T-helper 1 cell (primary cell): ENCODE data around the gene PRSS57.
"Not testable (repeated sequence)": the region's sequence is repeated elsewhere in the genome, so short reads cannot be mapped to it uniquely, and the experiment has no call there.

Source experiments
- DNase-seq, 5 donors: peaks; one replicate each; pipeline ENCODE4 v3.0.0-alpha.2; 2012 to 2020
- total RNA-seq, 4 donors: gene quantifications; one replicate each; lab custom pipeline; 2026; lab: John Stamatoyannopoulos, UW

PRSS57 gene
- total RNA-seq = 0 reads per million in 4 donors

DNA sequence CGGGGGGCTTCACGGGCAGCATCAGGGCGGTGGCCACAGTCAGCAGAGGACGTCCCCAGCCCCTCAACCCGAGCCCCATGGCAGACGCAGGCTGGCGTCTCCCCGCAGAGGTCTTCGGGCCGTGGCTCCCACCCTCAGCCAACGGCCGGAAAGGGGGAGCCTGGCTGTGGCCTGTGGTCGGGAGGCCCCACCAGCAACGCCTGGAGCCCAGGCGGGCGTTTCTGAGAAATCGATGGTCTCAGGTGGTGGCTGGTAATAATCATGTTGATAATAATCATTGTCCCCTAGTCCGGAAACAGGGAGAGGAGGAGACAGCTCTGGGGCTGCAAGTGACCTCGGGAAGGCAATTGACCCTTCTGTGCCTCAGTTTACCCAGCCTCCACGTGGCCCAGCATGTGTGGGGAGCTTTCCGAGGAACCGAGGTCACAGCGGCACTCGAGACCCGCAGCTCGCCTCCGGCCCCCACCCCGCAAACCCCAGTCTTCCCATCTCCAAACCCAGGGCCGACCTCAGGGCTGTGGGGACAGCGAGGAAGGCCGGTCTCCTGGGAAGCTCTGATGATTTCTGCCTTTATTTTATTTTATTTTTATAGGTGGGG is at the start of gene PRSS57:
TSS of gene PRSS57 (minus strand) at position 101 of the 598 bp plus-strand sequence. CDS start at position 79, 22 bp downstream.
- DNase-seq = no peak

DNA sequence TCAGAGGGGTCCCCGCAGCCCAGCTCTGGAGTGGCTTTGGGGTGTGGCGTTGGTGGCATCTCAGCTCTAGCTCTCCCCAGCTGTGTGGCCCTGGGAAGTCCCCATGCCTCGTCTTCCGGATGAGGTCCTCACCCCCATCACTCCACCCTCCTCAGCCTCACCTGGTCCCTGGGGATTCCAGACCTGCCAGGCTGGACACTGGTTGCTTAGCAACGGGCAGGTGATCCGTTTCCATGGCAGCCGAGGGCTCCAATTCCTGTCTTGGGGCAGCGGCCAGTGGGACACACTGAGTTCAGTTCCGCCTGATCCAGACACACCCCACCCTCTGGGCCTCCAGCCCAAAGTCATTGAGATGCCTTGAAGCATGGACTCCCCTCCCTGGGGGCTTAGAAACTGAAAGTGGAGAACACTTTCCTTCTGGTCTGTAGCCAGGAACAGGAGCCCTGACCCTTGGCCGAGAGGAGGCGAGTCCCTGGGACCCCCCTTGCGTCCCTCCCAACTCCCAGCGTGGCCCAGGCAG is 48.0 kb upstream of the PRSS57 start:
- DNase-seq = no peak

GRCh38 chr19:742540-743075 is 47.4 kb upstream of the PRSS57 start:
- no peak for DNase-seq

GRCh38 chr19:741506-742131 is 46.4 kb upstream of the PRSS57 start:
- DNase-seq = peak in 1 of 5 donors; percentile 11

- DNase-seq = not testable (repeated sequence)
Measured at GRCh38 chr19:740816-741505, 45.7 kb upstream of the PRSS57 start.

DNA sequence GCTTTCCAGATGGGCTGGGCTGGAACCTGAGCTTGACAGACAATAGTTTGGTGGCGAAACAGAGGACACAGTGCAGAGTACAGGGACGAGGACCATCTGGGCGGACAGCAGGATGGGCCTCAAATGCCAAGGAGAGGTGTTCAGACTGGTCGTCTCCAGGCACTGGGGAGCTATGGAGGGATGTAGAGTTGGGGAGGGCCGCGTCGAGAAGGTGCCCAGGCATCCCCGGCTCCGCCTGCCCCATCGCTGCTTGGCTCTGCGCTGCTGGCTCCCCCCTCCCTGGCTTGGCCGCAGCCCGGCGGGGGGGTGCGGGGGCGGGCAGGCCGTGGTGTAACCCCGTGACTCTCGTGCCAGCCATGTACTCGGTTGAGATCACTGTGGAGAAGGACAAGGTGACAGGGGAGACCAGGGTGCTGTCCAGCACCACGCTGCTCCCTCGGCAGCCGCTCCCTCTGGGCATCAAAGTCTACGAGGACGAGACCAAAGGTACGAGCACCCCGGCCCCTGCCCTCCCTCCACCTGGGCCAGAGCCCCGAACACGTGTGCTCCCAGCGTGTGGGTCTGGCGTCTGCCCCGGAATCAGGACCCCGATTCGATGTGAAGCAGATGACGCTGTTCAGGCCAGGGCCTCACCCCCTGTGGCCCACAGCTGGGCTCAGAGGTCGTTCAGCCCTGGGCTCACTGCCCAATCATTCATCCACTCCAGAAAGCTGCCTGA is 44.9 kb upstream of the PRSS57 start:
- no peak for DNase-seq

GRCh38 chr19:738509-739128 is 43.4 kb upstream of the PRSS57 start:
- no peak for DNase-seq

DNA sequence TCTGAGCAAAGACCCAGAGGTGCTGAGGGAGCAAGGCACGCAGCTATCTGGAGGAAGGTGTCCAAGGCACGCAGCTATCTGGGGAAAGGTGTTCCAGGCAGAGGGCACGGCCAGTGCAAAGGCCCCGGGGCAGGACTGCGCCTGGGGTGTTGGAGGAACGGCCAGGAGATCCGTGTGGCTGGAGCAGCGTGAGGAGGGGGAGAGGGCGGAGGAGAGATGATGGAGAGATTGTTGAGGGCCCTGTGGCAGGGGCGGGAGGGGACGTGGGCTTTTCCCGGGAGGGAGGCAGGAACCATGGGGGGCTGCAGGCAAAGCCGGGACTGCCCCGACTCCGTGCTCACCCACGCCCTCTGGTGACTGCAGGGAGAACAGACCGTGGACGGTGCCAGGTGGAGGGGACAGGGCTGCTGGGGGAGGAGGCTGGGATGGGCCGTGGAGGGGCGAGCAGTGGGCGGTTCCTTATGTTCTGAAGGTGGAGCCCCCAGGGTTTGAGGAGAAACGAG is 42.4 kb upstream of the PRSS57 start:
- DNase-seq = peak; percentile 21 to 48 (median 42)

- DNase-seq = no peak
Measured at GRCh38 chr19:736125-736524, 40.9 kb upstream of the PRSS57 start.

DNA sequence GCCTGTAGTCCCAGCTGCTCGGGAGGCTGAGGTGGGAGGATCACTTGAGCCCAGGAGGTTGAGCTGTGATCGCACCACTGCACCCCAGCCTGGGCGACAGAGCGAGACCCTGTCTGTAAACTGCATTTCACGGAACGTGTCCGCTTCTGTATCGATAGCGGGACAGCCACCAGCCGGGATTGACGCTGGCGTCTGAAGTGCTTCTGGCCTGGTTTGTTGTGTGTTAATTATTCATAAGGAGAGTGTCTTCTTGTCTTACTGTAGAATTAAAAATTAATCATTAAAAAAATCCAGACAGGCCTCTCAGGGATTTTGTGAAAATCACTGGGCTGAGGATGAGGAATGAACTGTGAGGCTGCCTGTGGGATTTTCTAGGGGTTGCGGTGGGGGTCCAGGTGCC is 39.5 kb upstream of the PRSS57 start:
- DNase-seq = no peak

DNA sequence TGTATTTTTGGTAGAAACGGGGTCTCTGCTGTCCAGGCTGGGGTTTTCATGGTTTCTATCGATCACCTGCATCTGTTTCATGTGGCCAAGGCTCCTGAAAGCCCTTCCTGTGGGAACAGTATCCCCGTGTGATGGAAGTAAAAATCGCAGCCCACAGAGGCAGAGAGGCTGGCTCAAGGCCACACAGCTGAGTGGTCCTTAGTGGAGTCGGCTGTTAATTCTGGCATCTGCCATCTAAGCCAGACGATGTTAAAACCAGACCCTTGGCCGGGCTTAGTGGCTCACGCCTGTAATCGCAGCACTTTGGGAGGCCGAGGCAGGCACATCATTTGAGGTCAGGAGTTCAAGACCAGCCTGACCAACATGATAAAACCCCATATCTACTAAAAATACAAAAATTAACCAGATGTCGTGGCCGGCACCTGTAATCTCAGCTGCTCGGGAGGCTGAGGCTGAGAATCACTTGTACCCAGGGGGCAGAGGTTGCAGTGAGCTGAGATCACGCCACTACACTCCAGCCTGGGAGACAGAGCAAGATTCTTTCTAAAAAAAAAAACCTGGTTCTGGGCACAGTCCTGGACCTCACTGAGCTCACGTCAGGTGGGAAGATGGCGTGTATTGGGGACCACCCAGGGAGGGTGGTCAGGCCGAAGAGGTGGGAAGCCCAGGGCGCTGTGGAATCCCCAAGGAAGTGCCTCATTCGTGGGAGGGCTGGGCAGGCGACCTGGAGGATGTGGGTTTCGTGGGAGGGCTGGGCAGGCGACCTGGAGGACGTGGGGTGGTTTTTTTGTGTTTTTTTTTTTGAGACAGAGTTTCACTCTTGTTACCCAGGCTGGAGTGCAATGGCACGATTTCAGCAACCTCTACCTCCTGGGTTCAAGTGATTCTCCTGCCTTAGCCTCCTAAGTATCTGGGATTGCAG is 37.2 kb upstream of the PRSS57 start:
- no peak for DNase-seq

GRCh38 chr19:731000-731399 is 35.7 kb upstream of the PRSS57 start:
- no peak for DNase-seq

DNA sequence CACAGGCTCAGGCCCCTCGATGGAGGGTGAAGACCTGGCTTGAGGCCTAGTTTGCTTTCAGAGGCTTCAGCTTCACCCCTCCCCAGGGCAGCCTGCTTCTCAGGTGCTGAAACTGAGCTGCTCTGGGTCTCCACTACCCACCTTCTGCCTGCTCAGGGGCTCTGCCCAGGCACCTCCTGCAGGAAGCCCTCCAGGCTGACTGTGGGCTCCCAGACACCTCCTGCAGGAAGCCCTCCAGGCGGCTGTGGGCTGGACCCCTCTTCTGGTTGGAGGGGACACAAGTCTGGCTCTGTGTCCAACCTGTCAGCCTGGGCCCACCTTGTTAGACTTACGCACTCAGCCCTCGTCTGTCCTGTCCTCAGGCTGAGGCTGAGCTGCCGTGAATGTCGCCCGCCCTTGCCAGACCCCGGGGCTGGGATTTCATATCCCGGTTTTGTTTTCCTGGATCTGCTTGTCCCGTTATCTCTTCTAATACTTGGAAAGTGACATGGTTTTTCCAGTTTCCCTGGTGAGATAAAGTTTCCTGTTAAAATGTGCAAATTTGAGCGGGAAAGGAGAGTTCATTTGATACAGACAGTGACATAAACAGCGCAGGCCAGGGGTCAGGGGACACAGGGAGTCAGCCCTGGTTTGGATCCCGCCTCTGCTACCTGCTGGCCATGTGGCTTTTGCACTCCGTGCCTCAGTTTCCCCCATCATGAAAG is 34.9 kb upstream of the PRSS57 start:
- no peak for DNase-seq

- DNase-seq = not testable (repeated sequence)
Measured at GRCh38 chr19:729564-729963, 34.3 kb upstream of the PRSS57 start.

- DNase-seq = no peak
Measured at GRCh38 chr19:728011-728410, 32.8 kb upstream of the PRSS57 start.

- DNase-seq = no peak
Measured at GRCh38 chr19:726993-727956, 32.0 kb upstream of the PRSS57 start.

DNA sequence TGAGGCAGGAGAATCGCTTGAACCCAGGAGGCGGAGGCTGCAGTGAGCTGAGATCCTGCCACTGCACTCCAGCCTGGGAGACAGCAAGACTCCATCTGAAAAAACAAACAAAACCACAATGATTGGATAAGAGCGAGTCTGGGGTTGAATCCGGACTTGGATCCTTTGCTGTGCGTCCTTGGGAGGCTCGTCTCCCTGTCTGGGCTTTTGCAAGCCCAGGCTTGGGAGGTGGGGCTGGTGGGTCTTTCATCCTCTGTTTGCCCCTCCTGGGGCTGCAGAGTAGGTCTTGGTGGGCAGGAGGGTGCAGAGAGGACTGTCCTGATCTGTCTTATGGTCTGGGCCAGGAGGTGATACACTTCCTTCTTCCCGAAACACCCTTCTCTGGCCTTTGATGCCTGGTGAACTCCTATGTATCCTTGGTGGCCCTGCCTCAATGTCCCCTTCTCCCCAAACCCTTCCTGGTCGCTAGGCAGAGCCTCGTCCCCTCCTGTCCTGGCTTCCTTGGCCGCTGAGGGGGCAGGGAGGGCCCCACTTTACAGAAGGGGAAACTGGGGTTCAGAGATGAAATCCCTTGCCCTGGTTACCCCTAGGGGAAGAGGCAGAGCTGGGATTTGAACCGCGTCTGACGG is 30.3 kb upstream of the PRSS57 start:
- DNase-seq = no peak

DNA sequence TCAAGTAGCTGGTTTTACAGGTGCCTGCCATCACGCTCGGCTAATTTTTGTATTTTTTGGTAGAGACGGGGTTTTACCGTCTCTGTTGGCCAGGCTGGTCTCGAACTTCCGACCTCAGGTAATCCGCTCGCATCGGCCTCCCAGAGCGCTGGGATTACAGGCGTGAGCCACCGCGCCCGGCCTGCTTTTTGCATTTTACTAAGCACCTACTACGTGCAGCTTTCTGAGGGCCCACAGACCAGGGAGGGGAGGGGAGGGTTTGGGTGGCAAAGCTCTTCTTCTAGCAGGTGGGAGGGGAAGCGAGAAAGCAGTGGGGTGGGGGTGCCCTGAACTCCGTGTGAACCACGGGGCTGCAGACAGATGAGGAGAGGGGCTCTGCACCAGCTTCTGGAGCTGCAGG is 28.5 kb upstream of the PRSS57 start:
- no peak for DNase-seq

DNA sequence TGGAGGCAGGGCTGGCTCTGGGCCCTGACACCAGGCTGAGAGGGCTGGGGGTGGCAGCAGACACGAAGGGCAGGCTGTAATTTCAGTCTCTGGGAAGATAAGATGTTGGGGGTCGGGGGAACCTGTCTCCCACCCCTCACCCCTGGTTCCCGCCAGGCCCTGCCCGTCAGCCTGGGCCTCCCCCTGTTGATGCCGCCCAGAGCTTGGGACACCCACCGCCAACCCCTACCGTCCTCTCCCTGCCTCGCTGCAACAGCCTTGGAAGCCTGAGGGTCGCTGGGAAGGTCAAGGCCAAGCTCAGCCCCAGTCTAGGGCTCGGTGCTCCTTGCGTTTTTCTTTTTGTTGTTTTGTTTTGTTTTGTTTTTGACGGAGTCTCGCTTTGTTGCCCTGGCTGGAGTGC is 28.0 kb upstream of the PRSS57 start:
- DNase-seq = no peak
